ENCODE data around the gene KCNMA1. TPM values are rescaled to one million over a fixed set of nuclear protein-coding genes. Genes with fewer than 3 reads are reported as not detected.

KCNMA1 gene
- total and polyA plus RNA-seq, 10 of the 15 experiments (the other 5 are each of a cell fraction or from before 2014, with no cell fraction given) = 8.5 to 77.0 (median 21.3) TPM

DNA sequence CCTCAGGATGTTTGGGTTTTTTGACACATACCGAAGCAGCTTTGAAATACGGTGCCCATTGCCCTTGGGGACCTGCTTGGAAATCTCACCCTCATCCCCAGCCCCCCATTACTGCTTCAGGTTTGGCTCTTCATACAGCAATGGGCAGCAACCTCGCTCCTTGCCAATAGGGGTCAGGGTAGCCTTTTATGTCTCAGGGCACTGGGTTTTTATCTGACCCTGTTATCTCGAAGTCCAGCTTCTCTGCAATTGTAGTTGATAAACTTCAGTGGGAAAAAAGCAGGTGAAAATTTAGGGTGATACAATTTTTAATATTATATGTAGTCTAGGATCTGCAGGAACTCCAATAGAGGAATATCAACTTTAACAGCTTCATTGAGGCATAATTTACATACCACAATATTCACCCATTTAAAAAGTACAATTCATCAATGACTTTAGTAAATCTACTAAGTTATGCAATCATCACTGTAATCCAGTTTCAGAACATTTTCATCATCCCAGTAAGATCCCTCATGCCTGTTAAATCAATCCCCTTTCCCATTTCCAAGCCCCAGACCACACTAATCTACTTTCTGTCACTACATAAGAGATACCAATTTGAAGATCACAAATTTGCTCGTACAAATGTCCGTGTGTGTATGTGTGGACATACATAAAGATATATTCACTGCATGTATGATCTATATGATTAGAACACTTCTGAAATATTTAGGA is 386.2 kb downstream of the KCNMA1 start:
- Histone ChIP-seq H3K4me3 (no peak overlapping the region), H3K79me2 (ENCODE audit: control insufficient read depth, insufficient read depth, low read length) (no peaks in the 10 kb centered on the region), H2AFZ (ENCODE audit: control insufficient read depth, low read depth, low read length) (no peak overlapping the region), H3K27me3 (replicated peaks in 1 of 2; ENCODE audit: control insufficient read depth in 2 of 2, insufficient read depth in 2 of 2, low read length in 1 of 2) (no peaks in the 10 kb centered on the region), H3K27ac (ENCODE audit: control insufficient read depth, insufficient read depth) (no peak overlapping the region), H3K4me2 (ENCODE audit: control insufficient read depth, insufficient read depth) (no peak overlapping the region), H3K9ac (ENCODE audit: control insufficient read depth, insufficient read depth, low read length) (no peak overlapping the region), H4K20me1 (ENCODE audit: control insufficient read depth, insufficient read depth) (no peaks in the 10 kb centered on the region), H3K36me3 (ENCODE audit: control insufficient read depth in 2 of 2, insufficient read depth in 2 of 2, low read length in 1 of 2) (no peaks in the 10 kb centered on the region), H3K9me3 (replicated peaks; ENCODE audit: control insufficient read depth, insufficient read depth, low read length) (no peaks in the 10 kb centered on the region), H3K4me1 (ENCODE audit: control insufficient read depth, insufficient read depth, low read length) (no peaks in the 10 kb centered on the region)
- ChIA-PET RAD21 (ENCODE audit: unreplicated experiment) (interaction anchor here (1.0 to 4.5 kb wide), 19 partner anchors 8 to 460 kb away, joined by 3 to 22 read pairs (median 6); partner anchors contain the start of gene KCNMA1), CTCF (interaction anchor here (0.7 to 10.9 kb wide), 24 partner anchors 10 to 461 kb away, joined by 3 to 126 read pairs (median 4); no protein-coding TSS in a partner anchor), POLR2A (no interaction called here), SMC1A (ENCODE audit: uncharacterized antibody, unreplicated experiment) (interaction anchor here (0.6 to 10.1 kb wide), 17 partner anchors 9 to 465 kb away, joined by 3 to 106 read pairs (median 4); no protein-coding TSS in a partner anchor)
- WGBS (ENCODE audit: insufficient coverage, insufficient replicate concordance, low lambda C conversion rate, missing lambda C conversion rate) = 15% methylated on average over 6 of the region's 6 CpGs
- DNase-seq (ENCODE audit: low read depth, low spot score) (no peak), FAIRE-seq (peak; percentile 59), ATAC-seq (peak; percentile 94)
- intact Hi-C loops (cut with micrococcal nuclease; ENCODE audit: unreplicated experiment) = loop anchor here (1.0 to 5.0 kb wide), 3 partner anchors 136 to 459 kb away; no protein-coding TSS in a partner anchor
- in situ Hi-C loops (cut with MboI) = loop anchor here (5.0 kb wide), 1 partner anchor 391 kb away; no protein-coding TSS in a partner anchor
- BruUV-seq (replicated peaks) = no TSS peak
- no peak for TF ChIP-seq ZNF622 (IDR thresholded peaks at IDR 0.05)
- TF ChIP-seq ETV6 (conservative IDR thresholded peaks at IDR 0.05 in 1 of 2, IDR thresholded peaks at IDR 0.05 in 1 of 2; ENCODE audit: borderline replicate concordance in 1 of 2, low read depth in 1 of 2) = no peak
- TF ChIP-seq, protein P1, sequence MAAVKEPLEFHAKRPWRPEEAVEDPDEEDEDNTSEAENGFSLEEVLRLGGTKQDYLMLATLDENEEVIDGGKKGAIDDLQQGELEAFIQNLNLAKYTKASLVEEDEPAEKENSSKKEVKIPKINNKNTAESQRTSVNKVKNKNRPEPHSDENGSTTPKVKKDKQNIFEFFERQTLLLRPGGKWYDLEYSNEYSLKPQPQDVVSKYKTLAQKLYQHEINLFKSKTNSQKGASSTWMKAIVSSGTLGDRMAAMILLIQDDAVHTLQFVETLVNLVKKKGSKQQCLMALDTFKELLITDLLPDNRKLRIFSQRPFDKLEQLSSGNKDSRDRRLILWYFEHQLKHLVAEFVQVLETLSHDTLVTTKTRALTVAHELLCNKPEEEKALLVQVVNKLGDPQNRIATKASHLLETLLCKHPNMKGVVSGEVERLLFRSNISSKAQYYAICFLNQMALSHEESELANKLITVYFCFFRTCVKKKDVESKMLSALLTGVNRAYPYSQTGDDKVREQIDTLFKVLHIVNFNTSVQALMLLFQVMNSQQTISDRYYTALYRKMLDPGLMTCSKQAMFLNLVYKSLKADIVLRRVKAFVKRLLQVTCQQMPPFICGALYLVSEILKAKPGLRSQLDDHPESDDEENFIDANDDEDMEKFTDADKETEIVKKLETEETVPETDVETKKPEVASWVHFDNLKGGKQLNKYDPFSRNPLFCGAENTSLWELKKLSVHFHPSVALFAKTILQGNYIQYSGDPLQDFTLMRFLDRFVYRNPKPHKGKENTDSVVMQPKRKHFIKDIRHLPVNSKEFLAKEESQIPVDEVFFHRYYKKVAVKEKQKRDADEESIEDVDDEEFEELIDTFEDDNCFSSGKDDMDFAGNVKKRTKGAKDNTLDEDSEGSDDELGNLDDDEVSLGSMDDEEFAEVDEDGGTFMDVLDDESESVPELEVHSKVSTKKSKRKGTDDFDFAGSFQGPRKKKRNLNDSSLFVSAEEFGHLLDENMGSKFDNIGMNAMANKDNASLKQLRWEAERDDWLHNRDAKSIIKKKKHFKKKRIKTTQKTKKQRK (IDR thresholded peaks at IDR 0.05; ENCODE audit: low read depth, low read length) = no peak
- no peak for TF ChIP-seq MEF2A (IDR thresholded peaks at IDR 0.05; ENCODE audit: insufficient read depth, low read depth, low read length)
- TF ChIP-seq RBBP5 (conservative IDR thresholded peaks at IDR 0.05) = no peak
- no peak for TF ChIP-seq PAX5 (IDR thresholded peaks at IDR 0.05; ENCODE audit: borderline replicate concordance, low read depth, low read length)
- no peak for TF ChIP-seq CEBPB (IDR thresholded peaks at IDR 0.05; ENCODE audit: borderline replicate concordance in 1 of 2, low read depth in 2 of 2, low read length in 2 of 2)
- no peak for TF ChIP-seq JUND (IDR thresholded peaks at IDR 0.05; ENCODE audit: low read depth, low read length)
- peak; percentile 56; the same call in 1 of the 2 replicates for TF ChIP-seq SMC3 (IDR thresholded peaks at IDR 0.05; ENCODE audit: borderline replicate concordance, low read length)
- TF ChIP-seq HCFC1 (IDR thresholded peaks at IDR 0.05; ENCODE audit: low read length) = no peak
- no peak for TF ChIP-seq NFYB (IDR thresholded peaks at IDR 0.05; ENCODE audit: insufficient read depth, low read depth, low read length)
- peak; percentile 66 for TF ChIP-seq RAD21 (IDR thresholded peaks at IDR 0.05; ENCODE audit: insufficient read depth, low read depth, low read length)
- TF ChIP-seq SMARCA5 (IDR thresholded peaks at IDR 0.05) = no peak
- TF ChIP-seq, protein P2, sequence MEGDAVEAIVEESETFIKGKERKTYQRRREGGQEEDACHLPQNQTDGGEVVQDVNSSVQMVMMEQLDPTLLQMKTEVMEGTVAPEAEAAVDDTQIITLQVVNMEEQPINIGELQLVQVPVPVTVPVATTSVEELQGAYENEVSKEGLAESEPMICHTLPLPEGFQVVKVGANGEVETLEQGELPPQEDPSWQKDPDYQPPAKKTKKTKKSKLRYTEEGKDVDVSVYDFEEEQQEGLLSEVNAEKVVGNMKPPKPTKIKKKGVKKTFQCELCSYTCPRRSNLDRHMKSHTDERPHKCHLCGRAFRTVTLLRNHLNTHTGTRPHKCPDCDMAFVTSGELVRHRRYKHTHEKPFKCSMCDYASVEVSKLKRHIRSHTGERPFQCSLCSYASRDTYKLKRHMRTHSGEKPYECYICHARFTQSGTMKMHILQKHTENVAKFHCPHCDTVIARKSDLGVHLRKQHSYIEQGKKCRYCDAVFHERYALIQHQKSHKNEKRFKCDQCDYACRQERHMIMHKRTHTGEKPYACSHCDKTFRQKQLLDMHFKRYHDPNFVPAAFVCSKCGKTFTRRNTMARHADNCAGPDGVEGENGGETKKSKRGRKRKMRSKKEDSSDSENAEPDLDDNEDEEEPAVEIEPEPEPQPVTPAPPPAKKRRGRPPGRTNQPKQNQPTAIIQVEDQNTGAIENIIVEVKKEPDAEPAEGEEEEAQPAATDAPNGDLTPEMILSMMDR (IDR thresholded peaks at IDR 0.05 in 2 of 3, conservative IDR thresholded peaks at IDR 0.05 in 1 of 3; ENCODE audit: control insufficient read depth in 2 of 3, extremely low read depth in 1 of 3, insufficient read depth in 1 of 3, low read depth in 3 of 3, low read length in 3 of 3) = peak; percentile 59 to 76 (median 64)
- TF ChIP-seq ZNF274 (IDR thresholded peaks at IDR 0.05; ENCODE audit: insufficient read depth, insufficient read length) = no peak
